NB4 (cell line): Measurements from ENCODE around the gene MICU2.
"Not testable (repeated sequence)": the region's sequence is repeated elsewhere in the genome, so short reads cannot be mapped to it uniquely, and the experiment has no call there.

Source experiments
- DNase-seq: peaks from one replicate; pipeline ENCODE4 v3.0.0; 2010; ENCODE audit warnings: low read depth
- H3K4me3 ChIP-seq: one replicate; pipeline ENCODE4 v1.5.1; 2011; ENCODE audit warnings: mild to moderate bottlenecking, low read depth, low read length, moderate library complexity
- MYC ChIP-seq: IDR thresholded peaks from 2 replicates; pipeline ENCODE4 v1.6.1; 2011; ENCODE audit warnings: low read depth, low read length
- POLR2A ChIP-seq: IDR thresholded peaks from 2 replicates; pipeline ENCODE4 v1.6.1; 2011; ENCODE audit warnings: mild to moderate bottlenecking; ENCODE audit not compliant: insufficient read length; ENCODE audit errors: extremely low read depth
- TF ChIP-seq, protein P1 (sequence below): IDR thresholded peaks from one replicate; pipeline ENCODE4 v1.5.1; 2012; ENCODE audit warnings: low read depth, low read length
- TF ChIP-seq, protein P2 (sequence below): IDR thresholded peaks from 2 replicates; pipeline ENCODE4 v1.6.1; 2011; ENCODE audit warnings: low read depth, low read length

Gene MICU2

GRCh38 chr13:21567714-21568113 is 36.3 kb downstream of the MICU2 start:
- TF ChIP-seq POLR2A, result no peak
- DNase-seq, result peak; percentile 75
- no peak overlapping the region for H3K4me3 ChIP-seq

- TF ChIP-seq POLR2A, result no peak
- TF ChIP-seq, protein P1, sequence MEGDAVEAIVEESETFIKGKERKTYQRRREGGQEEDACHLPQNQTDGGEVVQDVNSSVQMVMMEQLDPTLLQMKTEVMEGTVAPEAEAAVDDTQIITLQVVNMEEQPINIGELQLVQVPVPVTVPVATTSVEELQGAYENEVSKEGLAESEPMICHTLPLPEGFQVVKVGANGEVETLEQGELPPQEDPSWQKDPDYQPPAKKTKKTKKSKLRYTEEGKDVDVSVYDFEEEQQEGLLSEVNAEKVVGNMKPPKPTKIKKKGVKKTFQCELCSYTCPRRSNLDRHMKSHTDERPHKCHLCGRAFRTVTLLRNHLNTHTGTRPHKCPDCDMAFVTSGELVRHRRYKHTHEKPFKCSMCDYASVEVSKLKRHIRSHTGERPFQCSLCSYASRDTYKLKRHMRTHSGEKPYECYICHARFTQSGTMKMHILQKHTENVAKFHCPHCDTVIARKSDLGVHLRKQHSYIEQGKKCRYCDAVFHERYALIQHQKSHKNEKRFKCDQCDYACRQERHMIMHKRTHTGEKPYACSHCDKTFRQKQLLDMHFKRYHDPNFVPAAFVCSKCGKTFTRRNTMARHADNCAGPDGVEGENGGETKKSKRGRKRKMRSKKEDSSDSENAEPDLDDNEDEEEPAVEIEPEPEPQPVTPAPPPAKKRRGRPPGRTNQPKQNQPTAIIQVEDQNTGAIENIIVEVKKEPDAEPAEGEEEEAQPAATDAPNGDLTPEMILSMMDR, result peak; percentile 71
- no peak overlapping the region for H3K4me3 ChIP-seq
- DNase-seq, result peak; percentile 50
Measured at GRCh38 chr13:21557995-21558394, 46.0 kb downstream of the MICU2 start.

DNA sequence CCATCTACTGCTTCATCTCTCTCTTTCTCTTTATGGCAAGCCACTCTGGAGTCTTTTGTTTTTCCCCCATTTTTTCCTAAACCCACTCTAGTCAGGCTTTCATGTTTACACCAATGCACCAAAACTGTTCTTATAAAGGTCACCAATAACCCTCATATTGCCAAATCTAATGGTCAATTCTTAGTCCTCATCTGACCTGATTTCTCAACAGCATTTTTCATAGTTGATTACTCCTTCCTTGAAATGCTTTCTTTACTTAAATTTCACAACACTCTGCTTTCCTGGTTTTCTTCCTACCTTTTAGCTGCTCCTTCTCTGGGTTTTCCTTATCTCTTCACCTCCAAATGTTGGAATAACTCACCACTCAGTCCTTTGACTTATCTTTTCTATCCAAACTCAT is 47.9 kb downstream of the MICU2 start:
- H3K4me3 ChIP-seq, result no peak overlapping the region
- TF ChIP-seq POLR2A, result no peak
- TF ChIP-seq, protein P1, result no peak
- TF ChIP-seq, protein P2, sequence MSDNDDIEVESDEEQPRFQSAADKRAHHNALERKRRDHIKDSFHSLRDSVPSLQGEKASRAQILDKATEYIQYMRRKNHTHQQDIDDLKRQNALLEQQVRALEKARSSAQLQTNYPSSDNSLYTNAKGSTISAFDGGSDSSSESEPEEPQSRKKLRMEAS, result no peak
- TF ChIP-seq MYC, result no peak
- DNase-seq, result no peak

GRCh38 chr13:21553261-21553660 is 50.7 kb downstream of the MICU2 start:
- H3K4me3 ChIP-seq, DNase-seq: not testable (repeated sequence)

DNA sequence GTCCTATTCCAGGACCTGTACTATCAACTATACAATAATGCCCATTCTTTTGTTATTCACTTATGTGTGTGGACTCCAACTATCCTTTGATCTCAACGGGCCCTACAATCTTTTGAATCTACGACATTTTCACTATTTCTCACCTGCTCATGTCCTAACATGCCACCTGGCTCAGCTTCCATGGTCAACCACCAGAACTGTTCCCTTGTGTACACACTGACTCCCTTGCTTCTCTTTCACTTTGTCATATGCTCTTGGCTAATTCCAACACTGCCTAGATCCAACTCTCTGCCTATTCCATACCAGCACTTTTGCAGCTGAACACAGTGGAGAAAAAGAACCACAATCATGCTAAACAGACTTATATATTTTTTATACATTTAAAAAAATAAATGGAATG is 53.1 kb downstream of the MICU2 start:
- no peak for DNase-seq
- no peak overlapping the region for H3K4me3 ChIP-seq
- TF ChIP-seq, protein P1, result no peak
- TF ChIP-seq, protein P2, result no peak
- no peak for TF ChIP-seq POLR2A
- TF ChIP-seq MYC, result no peak

GRCh38 chr13:21549633-21550032 is 54.3 kb downstream of the MICU2 start:
- no peak overlapping the region for H3K4me3 ChIP-seq
- no peak for TF ChIP-seq POLR2A
- TF ChIP-seq, protein P1, result no peak
- TF ChIP-seq MYC, result no peak
- TF ChIP-seq, protein P2, result no peak
- DNase-seq, result no peak

- DNase-seq, result no peak
- TF ChIP-seq POLR2A, result no peak
- TF ChIP-seq, protein P1, result no peak
- TF ChIP-seq MYC, result no peak
- TF ChIP-seq, protein P2, result no peak
Measured at GRCh38 chr13:21548577-21548976, 55.4 kb downstream of the MICU2 start.

More at GRCh38 chr13:21548577-21548976, 55.4 kb downstream of the MICU2 start:
- no peak overlapping the region for H3K4me3 ChIP-seq
